HEK293 (cell line): ENCODE data around the gene RHOT2.

Experiments used
- MZF1 ChIP-seq: fragments of 450-650 bp; formaldehyde crosslinking; IDR thresholded peaks from 2 replicates; pipeline ENCODE4 v1.5.1; 2017; ENCODE audit warnings: missing biosample characterization, missing genetic modification characterization, borderline replicate concordance
- PRDM1 ChIP-seq: fragments of 450-650 bp; formaldehyde crosslinking; IDR thresholded peaks from 2 replicates; pipeline ENCODE4; 2016; ENCODE audit warnings: missing biosample characterization, missing genetic modification characterization
- ZNF24 ChIP-seq: fragments of 450-650 bp; formaldehyde crosslinking; IDR thresholded peaks from 2 replicates; pipeline ENCODE4 v1.5.1; 2016; ENCODE audit warnings: missing biosample characterization, missing genetic modification characterization
- TF ChIP-seq, protein P1 (sequence below): fragments of 450-650 bp; formaldehyde crosslinking; IDR thresholded peaks from 2 replicates; pipeline ENCODE4 v1.5.1; 2016; ENCODE audit warnings: missing biosample characterization, missing genetic modification characterization
- TF ChIP-seq, protein P2 (sequence below): fragments of 450-650 bp; formaldehyde crosslinking; IDR thresholded peaks from 2 replicates; pipeline ENCODE4 v1.5.1; 2016; ENCODE audit warnings: missing biosample characterization, missing genetic modification characterization

DNA sequence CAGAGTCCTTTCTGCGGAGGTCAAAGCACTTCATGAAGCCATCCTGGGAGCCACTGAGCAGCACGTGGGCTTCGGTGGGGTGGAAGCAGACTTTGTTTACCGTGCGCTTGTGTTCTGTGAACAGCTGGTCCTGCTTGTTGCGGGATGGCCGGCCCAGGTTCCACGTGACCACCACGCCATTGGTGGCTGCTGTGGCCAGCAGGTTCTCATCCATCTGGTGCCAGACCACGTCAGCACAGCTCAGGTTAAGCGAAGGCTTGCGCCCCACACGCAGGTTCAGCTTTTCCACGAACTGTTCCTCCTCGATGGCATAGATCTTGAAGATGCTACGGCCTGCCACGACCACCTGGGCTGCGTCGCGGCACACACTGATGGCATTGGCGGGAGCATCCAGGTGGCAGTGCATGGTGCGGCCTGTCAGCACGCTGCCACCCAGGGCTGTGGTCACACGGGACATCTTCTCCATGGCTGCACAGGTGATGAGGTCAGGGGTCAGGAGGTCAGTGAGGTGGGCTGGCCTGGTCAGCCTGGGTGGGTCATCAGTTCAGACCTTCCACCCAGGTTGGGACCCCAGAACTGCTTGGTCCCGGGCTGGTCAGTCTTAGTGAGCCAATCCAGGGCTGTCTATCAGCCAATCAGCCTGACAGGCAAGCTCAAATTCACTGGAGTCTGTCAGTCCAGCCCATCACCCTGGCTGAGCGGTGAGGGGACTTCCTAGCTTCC lies 21.4 kb downstream of the RHOT2 start:
- TF ChIP-seq, protein P1, sequence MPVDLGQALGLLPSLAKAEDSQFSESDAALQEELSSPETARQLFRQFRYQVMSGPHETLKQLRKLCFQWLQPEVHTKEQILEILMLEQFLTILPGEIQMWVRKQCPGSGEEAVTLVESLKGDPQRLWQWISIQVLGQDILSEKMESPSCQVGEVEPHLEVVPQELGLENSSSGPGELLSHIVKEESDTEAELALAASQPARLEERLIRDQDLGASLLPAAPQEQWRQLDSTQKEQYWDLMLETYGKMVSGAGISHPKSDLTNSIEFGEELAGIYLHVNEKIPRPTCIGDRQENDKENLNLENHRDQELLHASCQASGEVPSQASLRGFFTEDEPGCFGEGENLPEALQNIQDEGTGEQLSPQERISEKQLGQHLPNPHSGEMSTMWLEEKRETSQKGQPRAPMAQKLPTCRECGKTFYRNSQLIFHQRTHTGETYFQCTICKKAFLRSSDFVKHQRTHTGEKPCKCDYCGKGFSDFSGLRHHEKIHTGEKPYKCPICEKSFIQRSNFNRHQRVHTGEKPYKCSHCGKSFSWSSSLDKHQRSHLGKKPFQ (tag by site-specific recombination), result no peak
- TF ChIP-seq, protein P2, sequence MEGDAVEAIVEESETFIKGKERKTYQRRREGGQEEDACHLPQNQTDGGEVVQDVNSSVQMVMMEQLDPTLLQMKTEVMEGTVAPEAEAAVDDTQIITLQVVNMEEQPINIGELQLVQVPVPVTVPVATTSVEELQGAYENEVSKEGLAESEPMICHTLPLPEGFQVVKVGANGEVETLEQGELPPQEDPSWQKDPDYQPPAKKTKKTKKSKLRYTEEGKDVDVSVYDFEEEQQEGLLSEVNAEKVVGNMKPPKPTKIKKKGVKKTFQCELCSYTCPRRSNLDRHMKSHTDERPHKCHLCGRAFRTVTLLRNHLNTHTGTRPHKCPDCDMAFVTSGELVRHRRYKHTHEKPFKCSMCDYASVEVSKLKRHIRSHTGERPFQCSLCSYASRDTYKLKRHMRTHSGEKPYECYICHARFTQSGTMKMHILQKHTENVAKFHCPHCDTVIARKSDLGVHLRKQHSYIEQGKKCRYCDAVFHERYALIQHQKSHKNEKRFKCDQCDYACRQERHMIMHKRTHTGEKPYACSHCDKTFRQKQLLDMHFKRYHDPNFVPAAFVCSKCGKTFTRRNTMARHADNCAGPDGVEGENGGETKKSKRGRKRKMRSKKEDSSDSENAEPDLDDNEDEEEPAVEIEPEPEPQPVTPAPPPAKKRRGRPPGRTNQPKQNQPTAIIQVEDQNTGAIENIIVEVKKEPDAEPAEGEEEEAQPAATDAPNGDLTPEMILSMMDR (tag by site-specific recombination), result no peak
- TF ChIP-seq MZF1 (tag by site-specific recombination) (no peak), ZNF24 (tag by site-specific recombination) (no peak), PRDM1 (tag by site-specific recombination) (no peak)
